NCI-H82 treated with DMSO at 0.1 percent for 48 hours (cell line): ENCODE data around the gene TNFRSF17.
"Not testable (repeated sequence)": the region's sequence is repeated elsewhere in the genome, so short reads cannot be mapped to it uniquely, and the experiment has no call there.

ENCODE experiments used
- DNase-seq: peaks from one replicate; lab custom pipeline; 2025; ENCODE audit not compliant: unreplicated experiment; lab: John Stamatoyannopoulos, UW

TNFRSF17 gene

GRCh38 chr16:11964761-11965551 is at the start of gene TNFRSF17:
Gene TNFRSF17 (plus strand): TSS chr16:11965210. CDS start chr16:11965325, 115 bp downstream.
- no peak for DNase-seq

GRCh38 chr16:11915644-11916523 is 49.1 kb upstream of the TNFRSF17 start, which contains the start of gene GSPT1:
Gene GSPT1 (minus strand): TSS chr16:11915956. CDS start chr16:11915720, 236 bp downstream.
- peak; percentile 95 for DNase-seq

GRCh38 chr16:11916524-11917285 is 48.3 kb upstream of the TNFRSF17 start:
- no peak for DNase-seq

DNA sequence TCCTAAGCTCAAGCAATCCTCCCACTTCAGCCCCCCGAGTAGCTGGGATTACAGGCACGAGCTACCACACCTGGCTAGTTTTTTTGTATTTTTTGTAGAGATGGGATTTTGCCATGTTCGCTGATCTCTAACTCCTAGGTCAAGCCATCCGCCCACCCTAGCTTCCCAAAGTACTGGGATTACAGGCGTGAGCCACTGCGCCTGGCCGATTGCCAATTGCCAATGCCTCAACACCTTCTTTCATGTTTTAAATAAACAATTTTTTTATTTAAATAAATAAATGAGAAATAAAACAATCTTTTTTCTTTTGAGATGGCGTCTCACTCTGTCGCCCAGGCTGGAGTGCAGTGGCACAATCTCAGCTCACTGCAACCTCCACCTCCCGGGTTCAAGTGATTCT is 41.0 kb upstream of the TNFRSF17 start:
- not testable (repeated sequence) for DNase-seq

DNA sequence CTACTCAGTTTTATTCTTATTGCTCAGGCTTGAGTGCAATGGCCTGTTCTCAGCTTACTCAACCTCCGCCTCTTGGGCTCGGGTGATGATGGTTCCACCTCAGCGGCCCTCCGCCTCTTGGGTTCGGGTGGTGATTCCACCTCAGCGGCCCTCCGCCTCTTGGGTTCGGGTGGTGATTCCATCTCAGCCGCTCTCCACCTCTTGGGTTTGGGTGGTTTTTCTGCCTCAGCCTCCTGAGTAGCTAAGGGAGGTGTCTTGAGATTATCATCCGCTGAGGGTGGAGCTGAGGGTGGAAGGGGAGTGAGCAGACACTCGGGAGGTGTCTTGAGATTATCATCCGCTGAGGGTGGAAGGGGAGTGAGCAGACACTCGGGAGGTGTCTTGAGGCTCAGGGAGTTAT is 37.7 kb upstream of the TNFRSF17 start:
- DNase-seq, result not testable (repeated sequence)

DNA sequence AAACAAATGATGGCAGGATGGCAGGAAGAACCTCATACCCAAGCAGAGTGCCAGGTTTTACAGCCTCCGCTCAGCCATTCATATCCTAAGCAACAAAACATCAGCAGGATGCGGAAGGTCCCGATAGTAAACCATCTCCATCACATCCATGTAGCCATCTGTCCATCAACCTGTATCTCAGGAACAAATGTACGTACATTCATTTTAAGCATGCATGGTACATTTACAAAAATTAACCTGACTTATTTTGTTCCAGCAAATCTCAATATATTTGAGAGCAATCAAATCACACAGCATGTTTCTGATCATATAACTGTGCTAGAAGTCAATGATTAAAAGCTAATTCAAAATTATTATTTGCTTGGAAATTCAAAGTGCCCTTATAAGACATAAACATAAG is 23.1 kb upstream of the TNFRSF17 start, which contains the start of gene NPIPB2:
Gene NPIPB2, minus strand, starts transcription at position 101 of the 400 bp plus-strand sequence. Its CDS starts 0 bp downstream, at position 101.
- not testable (repeated sequence) for DNase-seq

DNA sequence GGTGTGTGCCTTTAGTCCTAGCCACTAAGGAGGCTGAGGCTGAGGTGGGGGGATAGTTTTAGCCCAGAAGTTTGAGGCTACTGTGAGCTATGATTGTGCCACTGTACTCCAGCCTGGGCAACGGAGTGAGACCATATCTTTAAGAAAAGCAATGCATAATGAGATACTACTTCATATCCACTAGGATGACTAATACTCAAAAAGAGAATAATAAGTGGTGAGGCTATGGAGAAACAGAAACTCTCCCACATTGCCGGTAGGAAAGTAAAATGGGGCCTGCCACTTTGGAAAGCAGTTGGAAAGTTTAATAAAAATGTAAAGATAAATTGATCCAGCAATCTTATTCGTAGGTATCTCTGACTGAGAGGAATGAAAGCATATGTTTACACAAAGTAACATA is 18.6 kb upstream of the TNFRSF17 start:
- no peak for DNase-seq

DNA sequence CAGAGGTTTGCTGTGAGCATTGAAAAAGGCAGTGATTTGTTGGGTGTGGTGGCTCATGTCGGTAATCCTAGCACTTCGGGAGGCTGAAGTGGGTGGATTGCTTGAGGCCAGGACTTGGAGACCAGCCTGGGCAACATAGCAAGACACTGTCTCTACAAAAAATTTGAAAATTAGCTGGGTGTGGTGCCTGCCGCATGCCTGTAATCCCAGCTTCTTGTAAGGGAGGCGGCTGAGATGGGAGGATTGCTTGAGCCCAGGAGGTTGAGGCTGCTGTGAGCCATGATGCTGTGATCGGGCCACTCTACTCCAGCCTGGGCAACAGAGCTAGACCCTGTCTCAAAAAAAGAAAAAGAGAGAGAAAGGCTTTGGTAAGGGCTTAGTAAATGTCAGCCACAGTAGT is 16.2 kb upstream of the TNFRSF17 start:
- DNase-seq, result no peak

DNA sequence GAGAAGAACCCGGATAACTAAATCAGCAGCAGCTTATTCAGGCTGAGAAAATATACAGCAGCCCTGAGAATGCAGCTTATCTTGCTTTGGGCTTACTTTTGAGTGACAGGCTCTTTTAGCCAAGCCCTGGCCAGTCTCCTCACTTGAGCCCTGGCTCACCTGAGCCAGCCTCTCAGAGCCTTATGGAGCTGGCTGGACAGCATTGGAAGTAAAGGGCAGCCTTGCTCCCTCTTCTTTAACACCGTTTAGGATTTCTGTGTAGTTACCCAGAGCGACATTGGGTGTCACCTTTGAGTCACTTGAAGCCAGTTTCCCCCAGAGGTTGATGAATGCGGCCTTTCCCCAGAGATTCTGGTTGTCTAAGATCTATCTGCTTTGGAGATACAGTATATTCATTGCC is 15.5 kb upstream of the TNFRSF17 start:
- DNase-seq, result peak; percentile 41

GRCh38 chr16:11950388-11950787 is 14.6 kb upstream of the TNFRSF17 start:
- no peak for DNase-seq

DNA sequence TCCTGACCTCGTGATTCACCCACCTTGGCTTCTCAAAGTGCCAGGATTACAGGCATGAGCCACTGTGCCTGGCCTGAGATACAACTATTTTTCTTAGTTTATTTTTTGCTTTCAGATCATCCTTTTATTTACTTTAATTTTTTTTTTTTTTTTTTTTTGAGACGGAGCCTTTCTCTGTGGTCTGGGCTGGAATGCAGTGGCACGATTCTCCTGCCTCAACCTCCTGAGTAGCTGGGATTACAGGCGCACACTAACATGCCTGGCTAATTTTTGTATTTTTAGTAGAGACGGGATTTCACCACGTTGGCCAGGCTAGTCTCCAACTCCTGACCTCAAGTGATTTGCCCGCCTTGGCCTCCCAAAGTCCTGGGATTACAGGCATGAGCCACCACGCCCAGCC is 11.4 kb upstream of the TNFRSF17 start:
- not testable (repeated sequence) for DNase-seq

GRCh38 chr16:11955713-11956123 is 9.3 kb upstream of the TNFRSF17 start:
- DNase-seq, result no peak

DNA sequence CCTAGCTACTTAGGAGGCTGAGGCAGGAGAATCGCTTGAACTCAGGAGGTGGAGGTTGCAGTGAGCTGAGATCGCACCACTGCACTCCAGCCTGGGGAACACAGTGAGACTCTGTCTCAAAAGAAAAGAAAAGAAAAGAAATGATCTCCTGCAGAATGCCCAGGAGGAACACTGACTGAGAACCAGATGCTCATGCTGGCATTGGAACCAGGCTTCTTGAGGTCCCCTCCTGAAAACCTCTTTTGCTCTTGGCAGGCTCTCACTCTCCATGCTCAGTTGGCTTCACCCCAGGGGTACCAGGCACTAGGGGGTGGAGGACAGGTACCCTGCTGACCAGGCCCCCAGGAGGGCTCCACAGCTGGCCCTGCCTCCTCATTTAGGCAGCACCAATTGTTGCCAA is 8.5 kb upstream of the TNFRSF17 start:
- DNase-seq, result no peak

- no peak for DNase-seq
These were observed 7.2 kb upstream of the TNFRSF17 start for GRCh38 chr16:11957591-11958395.

- not testable (repeated sequence) for DNase-seq
These were observed 2.6 kb upstream of the TNFRSF17 start for GRCh38 chr16:11962457-11962856.

- DNase-seq, result not testable (repeated sequence)
These were observed 2.0 kb upstream of the TNFRSF17 start for GRCh38 chr16:11962978-11963377.

- DNase-seq, result no peak
These were observed 1.3 kb upstream of the TNFRSF17 start for GRCh38 chr16:11963706-11964105.

DNA sequence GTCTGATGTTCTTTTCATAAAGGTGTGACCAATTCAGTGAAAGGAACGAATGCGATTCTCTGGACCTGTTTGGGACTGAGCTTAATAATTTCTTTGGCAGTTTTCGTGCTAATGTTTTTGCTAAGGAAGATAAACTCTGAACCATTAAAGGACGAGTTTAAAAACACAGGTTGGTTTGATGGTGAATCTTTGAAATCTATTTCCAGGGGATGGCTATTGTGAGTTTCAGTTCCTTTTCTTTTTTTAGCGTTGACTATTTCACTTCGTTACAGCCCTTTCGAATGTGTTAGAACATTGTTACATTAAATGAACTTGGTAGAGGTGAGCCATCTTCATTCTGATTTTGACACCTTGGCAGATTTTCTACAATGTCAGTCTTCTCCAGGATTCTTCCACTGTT is 1.2 kb downstream of the TNFRSF17 start:
- no peak for DNase-seq

GRCh38 chr16:11967195-11967911 is 2.3 kb downstream of the TNFRSF17 start:
- no peak for DNase-seq
